ENCODE data around the gene SYTL2.

SYTL2 gene

DNA sequence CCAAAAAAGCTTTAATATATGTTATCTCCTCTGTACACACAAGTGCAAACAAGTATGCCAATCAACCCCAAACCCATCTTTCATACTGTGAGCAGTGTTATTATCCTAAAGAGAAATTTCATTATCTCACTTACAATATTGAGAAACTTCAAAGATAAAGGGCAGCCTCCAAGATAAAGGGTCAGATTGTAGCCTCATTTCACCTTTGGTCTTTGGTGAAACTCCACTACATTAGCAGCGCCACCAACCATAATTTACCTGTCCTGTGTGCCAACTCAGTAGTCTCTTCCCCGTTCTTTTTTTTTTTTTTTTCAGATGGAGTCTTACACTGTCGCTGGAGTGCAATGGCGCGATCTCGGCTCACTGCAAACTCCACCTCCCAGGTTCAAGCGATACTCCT, 9.4 kb downstream of the SYTL2 start:
- no peak for TF ChIP-seq ZFX (IDR thresholded peaks at IDR 0.05)
- TF ChIP-seq, protein P1, sequence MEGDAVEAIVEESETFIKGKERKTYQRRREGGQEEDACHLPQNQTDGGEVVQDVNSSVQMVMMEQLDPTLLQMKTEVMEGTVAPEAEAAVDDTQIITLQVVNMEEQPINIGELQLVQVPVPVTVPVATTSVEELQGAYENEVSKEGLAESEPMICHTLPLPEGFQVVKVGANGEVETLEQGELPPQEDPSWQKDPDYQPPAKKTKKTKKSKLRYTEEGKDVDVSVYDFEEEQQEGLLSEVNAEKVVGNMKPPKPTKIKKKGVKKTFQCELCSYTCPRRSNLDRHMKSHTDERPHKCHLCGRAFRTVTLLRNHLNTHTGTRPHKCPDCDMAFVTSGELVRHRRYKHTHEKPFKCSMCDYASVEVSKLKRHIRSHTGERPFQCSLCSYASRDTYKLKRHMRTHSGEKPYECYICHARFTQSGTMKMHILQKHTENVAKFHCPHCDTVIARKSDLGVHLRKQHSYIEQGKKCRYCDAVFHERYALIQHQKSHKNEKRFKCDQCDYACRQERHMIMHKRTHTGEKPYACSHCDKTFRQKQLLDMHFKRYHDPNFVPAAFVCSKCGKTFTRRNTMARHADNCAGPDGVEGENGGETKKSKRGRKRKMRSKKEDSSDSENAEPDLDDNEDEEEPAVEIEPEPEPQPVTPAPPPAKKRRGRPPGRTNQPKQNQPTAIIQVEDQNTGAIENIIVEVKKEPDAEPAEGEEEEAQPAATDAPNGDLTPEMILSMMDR (conservative IDR thresholded peaks at IDR 0.05) = no peak
- H3K27ac ChIP-seq = no peak overlapping the region

DNA sequence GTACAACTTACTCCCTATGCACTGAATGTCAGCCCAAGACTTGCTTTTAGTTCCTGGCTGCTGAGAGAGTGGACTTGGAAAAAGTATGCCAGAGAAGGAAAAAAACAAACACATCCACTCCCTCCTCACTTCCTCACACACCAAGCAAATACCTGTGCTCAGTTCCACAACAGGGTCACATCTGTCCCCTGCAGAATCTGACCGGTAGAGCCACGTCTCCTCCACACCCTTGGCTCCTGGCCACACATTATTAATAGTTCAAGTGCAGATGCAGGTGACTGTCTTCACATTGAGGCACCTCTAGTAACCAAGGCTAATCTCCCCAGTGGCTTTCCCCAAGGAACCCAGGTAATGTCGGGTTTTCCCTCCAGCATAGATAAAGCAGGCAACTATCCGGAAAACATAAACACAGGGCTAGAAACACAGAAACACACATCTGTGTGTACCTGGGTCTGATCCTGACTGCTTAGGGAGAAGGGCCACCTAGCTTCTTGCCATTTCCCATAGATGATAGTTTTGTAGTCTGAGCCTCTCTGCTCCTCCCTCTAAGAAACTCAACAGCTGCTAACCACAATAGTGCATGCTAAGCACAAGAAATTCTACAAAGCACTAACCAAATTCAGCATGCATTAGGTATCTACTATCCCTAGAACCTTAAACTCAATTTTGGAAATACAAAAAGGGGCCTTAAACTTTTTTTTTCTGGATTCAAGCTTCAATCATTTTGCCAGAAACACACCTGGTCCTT, 10.2 kb downstream of the SYTL2 start:
- no peak for TF ChIP-seq ZFX (IDR thresholded peaks at IDR 0.05)
- TF ChIP-seq, protein P1 (conservative IDR thresholded peaks at IDR 0.05) = no peak
- no peak overlapping the region for H3K27ac ChIP-seq

DNA sequence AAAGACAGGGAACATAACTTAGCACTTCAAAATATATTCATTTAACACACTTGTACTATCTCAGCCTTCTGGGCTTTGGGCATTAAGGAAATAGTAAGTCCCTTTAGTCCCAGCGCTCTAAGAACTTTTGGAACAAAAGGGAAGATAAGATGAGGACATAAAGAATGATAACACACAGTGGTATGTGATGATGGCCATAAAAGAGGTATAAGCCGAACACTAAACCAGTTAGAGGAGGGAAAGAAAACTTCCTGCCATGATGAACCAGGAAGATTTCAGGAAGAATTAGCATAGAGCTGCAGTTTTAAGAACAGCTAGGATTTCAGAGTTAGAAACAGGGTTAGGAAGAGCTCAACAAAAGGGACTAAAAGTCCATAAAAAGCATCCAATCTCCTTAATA, 11.8 kb downstream of the SYTL2 start:
- no peak for TF ChIP-seq ZFX (IDR thresholded peaks at IDR 0.05)
- TF ChIP-seq, protein P1 (conservative IDR thresholded peaks at IDR 0.05) = no peak
- H3K27ac ChIP-seq = no peak overlapping the region

DNA sequence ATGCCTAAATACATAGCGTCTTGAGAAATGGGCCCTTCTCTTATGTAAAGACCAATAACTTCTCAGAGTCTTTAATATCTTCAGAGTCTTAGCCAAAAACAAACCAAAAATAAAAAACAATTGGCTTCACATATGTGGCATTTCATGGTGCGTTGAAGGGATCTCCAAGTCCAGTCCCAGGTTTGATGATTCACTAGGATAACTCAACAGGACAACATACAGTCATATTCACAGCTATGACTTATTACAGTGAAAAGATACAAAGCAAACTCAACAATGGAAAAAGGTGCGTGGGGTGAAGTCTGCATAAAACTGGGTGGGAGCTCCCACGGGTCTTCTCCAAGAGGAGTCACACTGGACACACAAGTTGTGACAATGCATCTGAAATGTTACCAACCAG, 12.6 kb downstream of the SYTL2 start:
- TF ChIP-seq ZFX (IDR thresholded peaks at IDR 0.05) = no peak
- TF ChIP-seq, protein P1 (conservative IDR thresholded peaks at IDR 0.05) = no peak
- no peak overlapping the region for H3K27ac ChIP-seq

DNA sequence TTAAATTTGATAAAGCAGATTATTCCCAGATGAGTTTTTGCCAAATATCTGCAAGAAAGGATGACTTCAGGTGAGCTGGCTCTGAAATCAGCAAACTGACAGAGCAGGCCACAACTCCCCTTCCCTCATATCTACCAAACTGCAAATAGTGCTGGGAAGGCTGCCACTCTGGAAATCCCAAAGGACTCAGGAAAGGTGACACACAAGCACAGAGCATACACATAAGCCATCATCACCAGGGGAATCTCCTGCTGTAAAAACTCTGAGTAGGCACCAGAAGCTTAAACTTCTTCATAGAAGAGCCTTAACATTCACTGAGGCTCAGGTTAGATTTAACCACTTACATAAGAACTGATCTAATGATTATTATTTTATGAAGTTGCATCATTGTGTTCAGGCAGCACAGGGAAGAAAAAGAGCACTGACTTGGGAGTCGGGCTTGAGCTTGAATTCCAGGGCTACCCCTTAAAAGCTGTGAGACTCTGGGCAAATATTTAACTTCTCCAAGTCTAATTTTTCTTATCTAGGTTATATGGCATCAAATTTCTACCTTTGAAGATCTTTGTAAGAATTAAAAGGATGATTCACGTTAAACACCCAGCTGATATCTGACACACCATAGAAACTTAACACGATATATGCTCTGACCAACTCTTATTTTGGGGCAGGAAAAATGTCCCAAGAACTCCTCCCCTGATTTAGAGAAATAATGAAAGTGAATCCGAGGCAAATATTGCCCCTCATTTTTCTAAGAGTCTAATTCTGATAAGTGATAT, 15.0 kb downstream of the SYTL2 start:
- H3K27ac ChIP-seq = no peak overlapping the region; the same call in 1 of the 2 replicates
- TF ChIP-seq, protein P1 (conservative IDR thresholded peaks at IDR 0.05) = no peak
- no peak for TF ChIP-seq ZFX (IDR thresholded peaks at IDR 0.05)

DNA sequence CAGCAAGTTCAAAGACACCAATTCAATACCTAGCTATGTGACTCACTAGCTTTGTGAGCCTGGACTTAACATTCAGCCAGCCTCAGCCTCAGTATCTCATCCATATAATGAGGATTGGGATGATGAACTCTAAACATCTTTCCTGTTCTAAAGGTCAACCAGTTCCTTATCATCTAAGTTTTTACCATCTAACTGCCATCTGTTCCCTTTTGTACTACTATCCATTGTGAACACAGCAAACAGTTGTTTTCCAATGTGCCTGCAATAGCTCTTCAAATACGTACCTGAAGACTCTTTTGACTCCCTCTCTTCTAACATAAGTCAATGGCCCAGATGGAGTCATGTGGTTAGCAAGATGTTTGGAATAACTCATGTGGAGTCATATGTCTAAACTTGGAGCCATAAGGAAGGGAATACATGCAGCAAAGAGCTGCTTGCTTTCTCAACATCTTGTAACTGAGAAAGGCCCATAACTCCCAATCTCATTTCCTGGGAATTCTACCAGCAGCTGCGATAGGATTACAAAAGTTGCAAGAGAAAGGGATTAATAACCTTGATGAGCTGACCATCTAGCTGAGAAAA, 19.4 kb downstream of the SYTL2 start:
- H3K27ac ChIP-seq = no peak overlapping the region
- no peak for TF ChIP-seq ZFX (IDR thresholded peaks at IDR 0.05)
- TF ChIP-seq, protein P1 (conservative IDR thresholded peaks at IDR 0.05) = no peak
